ENCODE measurements around the gene PLAU. TPM values are rescaled to one million over a fixed set of nuclear protein-coding genes. Genes with fewer than 3 reads are reported as not detected.

The PLAU gene
- total and polyA plus RNA-seq, 9 of the 15 experiments (the other 6 are each of a cell fraction or from before 2014, with no cell fraction given): 2.1 to 16.9 (median 3.3) TPM

DNA sequence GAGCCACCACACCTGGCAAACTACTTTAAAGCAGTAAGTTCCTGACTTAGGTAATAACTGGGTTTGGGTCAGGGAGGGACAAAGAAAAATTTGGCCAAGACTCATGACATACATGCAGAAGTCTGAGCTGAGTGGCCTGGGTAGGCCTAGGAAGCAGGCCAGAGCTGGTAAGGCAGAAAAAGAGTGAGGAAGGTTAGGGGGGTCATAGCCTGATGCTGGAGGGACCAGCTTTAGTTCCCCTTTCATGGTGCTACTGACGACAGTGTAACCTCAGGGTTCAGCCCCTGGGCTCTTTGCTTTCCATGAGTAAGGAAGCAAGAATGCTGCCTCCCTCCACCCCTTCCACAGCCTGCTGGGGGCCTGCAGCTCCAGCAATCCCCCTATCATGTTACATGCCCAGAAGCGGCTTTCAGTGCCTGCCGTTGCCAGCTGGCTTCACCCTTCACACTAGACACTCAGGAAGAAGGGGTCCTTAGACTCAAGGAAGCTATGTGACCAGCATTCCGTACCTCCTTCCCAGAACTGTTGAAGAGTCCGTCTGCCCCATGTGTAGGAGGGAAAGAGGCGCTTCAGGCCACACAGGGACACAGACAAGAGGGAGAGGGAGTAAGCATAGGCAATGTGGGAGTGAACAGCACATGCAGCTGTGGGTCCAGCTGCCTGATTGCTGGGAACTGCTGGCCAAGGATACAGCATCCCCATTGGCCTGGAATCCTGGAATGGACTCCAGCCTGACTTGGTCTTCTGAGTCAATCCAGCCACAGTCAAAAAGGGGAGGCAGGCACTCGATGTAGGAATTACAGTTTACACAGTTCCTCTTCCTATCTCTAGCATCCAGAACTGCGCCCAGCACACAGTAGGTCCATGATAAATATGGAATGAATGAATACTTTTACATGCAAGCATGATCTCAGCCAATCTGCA, 4.1 kb upstream of the PLAU start (continued):
- TF ChIP-seq EGR1 (conservative IDR thresholded peaks at IDR 0.05): peak; percentile 18; the same call in 1 of the 2 replicates
- TF ChIP-seq POLR3G (IDR thresholded peaks at IDR 0.05; ENCODE audit: extremely low read depth, insufficient read length, insufficient replicate concordance): no peak
- TF ChIP-seq TCF3 (CRISPR knock-in tag; IDR thresholded peaks at IDR 0.05): peak; percentile 53
- TF ChIP-seq HDAC6 (IDR thresholded peaks at IDR 0.05; ENCODE audit: low read depth, low read length): no peak
- TF ChIP-seq KLF13 (tag; IDR thresholded peaks at IDR 0.05; ENCODE audit: borderline replicate concordance, low read depth): 0 out of 2 replicates have a peak, but pooled peaks have one; percentile 10
- peak; percentile 97 for TF ChIP-seq ZKSCAN1 (IDR thresholded peaks at IDR 0.05; ENCODE audit: low read depth, low read length)
- TF ChIP-seq, protein P1, sequence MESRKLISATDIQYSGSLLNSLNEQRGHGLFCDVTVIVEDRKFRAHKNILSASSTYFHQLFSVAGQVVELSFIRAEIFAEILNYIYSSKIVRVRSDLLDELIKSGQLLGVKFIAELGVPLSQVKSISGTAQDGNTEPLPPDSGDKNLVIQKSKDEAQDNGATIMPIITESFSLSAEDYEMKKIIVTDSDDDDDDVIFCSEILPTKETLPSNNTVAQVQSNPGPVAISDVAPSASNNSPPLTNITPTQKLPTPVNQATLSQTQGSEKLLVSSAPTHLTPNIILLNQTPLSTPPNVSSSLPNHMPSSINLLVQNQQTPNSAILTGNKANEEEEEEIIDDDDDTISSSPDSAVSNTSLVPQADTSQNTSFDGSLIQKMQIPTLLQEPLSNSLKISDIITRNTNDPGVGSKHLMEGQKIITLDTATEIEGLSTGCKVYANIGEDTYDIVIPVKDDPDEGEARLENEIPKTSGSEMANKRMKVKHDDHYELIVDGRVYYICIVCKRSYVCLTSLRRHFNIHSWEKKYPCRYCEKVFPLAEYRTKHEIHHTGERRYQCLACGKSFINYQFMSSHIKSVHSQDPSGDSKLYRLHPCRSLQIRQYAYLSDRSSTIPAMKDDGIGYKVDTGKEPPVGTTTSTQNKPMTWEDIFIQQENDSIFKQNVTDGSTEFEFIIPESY (CRISPR knock-in tag; IDR thresholded peaks at IDR 0.05): peak; percentile 7; the same call in 1 of the 2 replicates
- TF ChIP-seq SMAD4 (CRISPR knock-in tag; conservative IDR thresholded peaks at IDR 0.05): peak; percentile 43; the same call in 1 of the 2 replicates
- no peak; the same call in 1 of the 2 replicates for TF ChIP-seq MGA (IDR thresholded peaks at IDR 0.05)
- no peak for TF ChIP-seq U2AF2 (optimal IDR thresholded peaks at IDR 0.05; ENCODE audit: low read depth, low read length)
- TF ChIP-seq CBFA2T2 (conservative IDR thresholded peaks at IDR 0.05): peak; percentile 53
- no peak for TF ChIP-seq MBD2 (IDR thresholded peaks at IDR 0.05; ENCODE audit: borderline replicate concordance, low read depth)

Data from K562 (cell line).